HepG2 (cell line): ENCODE data around the gene WDR54. TPM values are rescaled to one million over a fixed set of nuclear protein-coding genes. Genes with fewer than 3 reads are reported as not detected.

Experiments
- CBX1 ChIP-seq: IDR thresholded peaks from one replicate; pipeline ENCODE4 v1.6.1; 2016; ENCODE audit warnings: antibody characterized with exemption, low read depth
- GABPB1 ChIP-seq: IDR thresholded peaks from 2 replicates; pipeline ENCODE4 v1.6.1; 2016; ENCODE audit warnings: mild to moderate bottlenecking, missing genetic modification reagents, moderate library complexity, missing compliant biosample characterization
- IRF1 ChIP-seq: sonication (generic); formaldehyde crosslinking; IDR thresholded peaks from 2 replicates; pipeline ENCODE4 v1.4.0; 2020; ENCODE audit warnings: low read depth, mild to moderate bottlenecking, missing genetic modification reagents
- KLF13 ChIP-seq: sonication (generic); formaldehyde crosslinking; IDR thresholded peaks from 2 replicates; pipeline ENCODE4 v1.4.0; 2020; ENCODE audit warnings: mild to moderate bottlenecking, missing genetic modification reagents
- LCORL ChIP-seq, 2 experiments: fragments of 450-650 bp in 1 of 2; sonication (generic) in 1 of 2; formaldehyde crosslinking in 1 of 2; IDR thresholded peaks; 2 replicates each; pipeline versions ENCODE4 v1.5.0 to v1.6.1; 2017 to 2020; ENCODE audit warnings: antibody characterized with exemption in 1 of 2, missing genetic modification reagents in 1 of 2
- MXD3 ChIP-seq: IDR thresholded peaks from 2 replicates; pipeline ENCODE4 v1.6.1; 2016; ENCODE audit warnings: mild to moderate bottlenecking, missing biosample characterization, missing genetic modification reagents
- NFAT5 ChIP-seq: sonication (generic); formaldehyde crosslinking; IDR thresholded peaks from 2 replicates; pipeline ENCODE4 v1.4.0; 2020; ENCODE audit warnings: missing genetic modification reagents
- NFE2L2 ChIP-seq: fragments of 150-350 bp; IDR thresholded peaks from 2 replicates; pipeline ENCODE4 v1.6.1; 2014; ENCODE audit warnings: low read length
- NFYB ChIP-seq: sonication (generic); formaldehyde crosslinking; IDR thresholded peaks from 2 replicates; pipeline ENCODE4 v1.4.0; 2020; ENCODE audit warnings: missing genetic modification reagents
- NR2F2 ChIP-seq: IDR thresholded peaks from 2 replicates; pipeline ENCODE4 v1.6.1; 2012; ENCODE audit warnings: low read depth, inconsistent platforms, borderline replicate concordance
- RAD21 ChIP-seq: fragments of 450-650 bp; formaldehyde crosslinking; IDR thresholded peaks from 2 replicates; pipeline ENCODE4 v1.5.0; 2020; ENCODE audit warnings: mild to moderate bottlenecking
- SIX4 ChIP-seq: sonication (generic); formaldehyde crosslinking; IDR thresholded peaks from 2 replicates; pipeline ENCODE4 v1.4.0; 2020; ENCODE audit warnings: missing genetic modification reagents
- SP2 ChIP-seq: sonication (generic); formaldehyde crosslinking; IDR thresholded peaks from 2 replicates; pipeline ENCODE4 v1.5.1; 2020; ENCODE audit warnings: mild to moderate bottlenecking, missing genetic modification reagents
- TBL1XR1 ChIP-seq: fragments of 150-350 bp; IDR thresholded peaks from 2 replicates; pipeline ENCODE4 v1.6.1; 2014; ENCODE audit warnings: borderline replicate concordance, low read length; ENCODE audit not compliant: partially characterized antibody
- TRAFD1 ChIP-seq: sonication (generic); formaldehyde crosslinking; IDR thresholded peaks from 2 replicates; pipeline ENCODE4 v1.5.1; 2020; ENCODE audit warnings: missing genetic modification reagents, mild to moderate bottlenecking, borderline replicate concordance
- ZFP41 ChIP-seq: sonication (generic); formaldehyde crosslinking; IDR thresholded peaks from 2 replicates; pipeline ENCODE4 v1.4.0; 2020; ENCODE audit warnings: mild to moderate bottlenecking, missing genetic modification reagents, borderline replicate concordance
- ZNF230 ChIP-seq: sonication (generic); formaldehyde crosslinking; IDR thresholded peaks from 2 replicates; pipeline ENCODE4 v1.4.0; 2020; ENCODE audit warnings: mild to moderate bottlenecking, missing genetic modification reagents
- ZNF24 ChIP-seq: fragments of 450-650 bp; IDR thresholded peaks from 2 replicates; pipeline ENCODE4 v1.6.1; 2017; ENCODE audit warnings: antibody characterized with exemption, mild to moderate bottlenecking
- ZNF282 ChIP-seq: fragments of 450-650 bp; IDR thresholded peaks from 2 replicates; pipeline ENCODE4 v1.6.1; 2018; ENCODE audit not compliant: partially characterized antibody
- ZNF577 ChIP-seq: sonication (generic); formaldehyde crosslinking; IDR thresholded peaks from 2 replicates; pipeline ENCODE4 v1.4.0; 2020; ENCODE audit warnings: mild to moderate bottlenecking, low read depth, missing genetic modification reagents, borderline replicate concordance
- ZNF589 ChIP-seq: sonication (generic); formaldehyde crosslinking; conservative IDR thresholded peaks from 2 replicates; pipeline ENCODE4 v1.8.0; 2022; ENCODE audit warnings: mild to moderate bottlenecking, moderate library complexity, missing genetic modification reagents
- polyA plus RNA-seq, 8 experiments: library from polyadenylated mRNA; depleted of rRNA in 3 of 8; stranded (reverse) in 7 of 8; unstranded in 1 of 8; fragments of >200 nt; fragmentation: Illumina TruSeq in 4 of 8; extraction: Trizol in 4 of 8; gene quantifications; 2 replicates each; pipeline versions ENCODE4 v1.2.1 to v1.2.3, GENCODE V29; 2011 to 2016; ENCODE audit warnings: low read depth in 4 of 8, missing spikeins in 1 of 8, mixed read lengths in 1 of 8; ENCODE audit not compliant: insufficient read depth in 1 of 8
- total RNA-seq, 5 experiments: library from RNA; depleted of rRNA; stranded (reverse); fragments of >200 nt; fragmentation: Illumina TruSeq; extraction: Trizol; gene quantifications; 2 replicates each; pipeline ENCODE4 v1.2.3, GENCODE V29; 2016; ENCODE audit warnings: low read depth in 1 of 5

Gene WDR54
- total and polyA plus RNA-seq, 2 of the 13 experiments (the other 11 are each of a cell fraction or from before 2014, with no cell fraction given): 2.0 to 17.3 TPM

- TF ChIP-seq RAD21: 0 out of 2 replicates have a peak, but pooled peaks have one; percentile 23
- 0 out of 2 replicates have a peak, but pooled peaks have one; percentile 80 for TF ChIP-seq ZNF577 (CRISPR knock-in tag)
- TF ChIP-seq SIX4 (CRISPR knock-in tag): peak; percentile 53; the same call in 1 of the 2 replicates
- TF ChIP-seq ZNF24: 0 out of 2 replicates have a peak, but pooled peaks have one; percentile 7
- no peak for TF ChIP-seq LCORL (IDR thresholded peaks at IDR 0.05)
- TF ChIP-seq LCORL (CRISPR knock-in tag; IDR thresholded peaks at IDR 0.05): peak; percentile 91
- no peak; the same call in 1 of the 2 replicates for TF ChIP-seq ZNF589 (CRISPR knock-in tag)
- TF ChIP-seq KLF13 (CRISPR knock-in tag): no peak
- TF ChIP-seq SP2 (CRISPR knock-in tag): no peak
- peak; percentile 90 for TF ChIP-seq ZNF230 (CRISPR knock-in tag)
- no peak for TF ChIP-seq TBL1XR1
- peak; percentile 78; the same call in 1 of the 2 replicates for TF ChIP-seq GABPB1 (CRISPR knock-in tag)
- no peak; the same call in 1 of the 2 replicates for TF ChIP-seq ZFP41 (CRISPR knock-in tag)
- TF ChIP-seq MXD3 (CRISPR knock-in tag): peak; percentile 80
- TF ChIP-seq NFYB: peak; percentile 56; the same call in 1 of the 2 replicates
- no peak for TF ChIP-seq CBX1
- 0 out of 2 replicates have a peak, but pooled peaks have one; percentile 38 for TF ChIP-seq NFAT5 (CRISPR knock-in tag)
- no peak for TF ChIP-seq NFE2L2
- no peak for TF ChIP-seq IRF1
- TF ChIP-seq ZNF282: no peak
- no peak for TF ChIP-seq NR2F2
- peak; percentile 37; the same call in 1 of the 2 replicates for TF ChIP-seq TRAFD1 (CRISPR knock-in tag)
Measured at GRCh38 chr2:74441690-74442482, 20.4 kb downstream of the WDR54 start, which contains the start of gene RTKN (continued).
